ENCODE data around the gene FTSJ3.

The FTSJ3 gene

DNA sequence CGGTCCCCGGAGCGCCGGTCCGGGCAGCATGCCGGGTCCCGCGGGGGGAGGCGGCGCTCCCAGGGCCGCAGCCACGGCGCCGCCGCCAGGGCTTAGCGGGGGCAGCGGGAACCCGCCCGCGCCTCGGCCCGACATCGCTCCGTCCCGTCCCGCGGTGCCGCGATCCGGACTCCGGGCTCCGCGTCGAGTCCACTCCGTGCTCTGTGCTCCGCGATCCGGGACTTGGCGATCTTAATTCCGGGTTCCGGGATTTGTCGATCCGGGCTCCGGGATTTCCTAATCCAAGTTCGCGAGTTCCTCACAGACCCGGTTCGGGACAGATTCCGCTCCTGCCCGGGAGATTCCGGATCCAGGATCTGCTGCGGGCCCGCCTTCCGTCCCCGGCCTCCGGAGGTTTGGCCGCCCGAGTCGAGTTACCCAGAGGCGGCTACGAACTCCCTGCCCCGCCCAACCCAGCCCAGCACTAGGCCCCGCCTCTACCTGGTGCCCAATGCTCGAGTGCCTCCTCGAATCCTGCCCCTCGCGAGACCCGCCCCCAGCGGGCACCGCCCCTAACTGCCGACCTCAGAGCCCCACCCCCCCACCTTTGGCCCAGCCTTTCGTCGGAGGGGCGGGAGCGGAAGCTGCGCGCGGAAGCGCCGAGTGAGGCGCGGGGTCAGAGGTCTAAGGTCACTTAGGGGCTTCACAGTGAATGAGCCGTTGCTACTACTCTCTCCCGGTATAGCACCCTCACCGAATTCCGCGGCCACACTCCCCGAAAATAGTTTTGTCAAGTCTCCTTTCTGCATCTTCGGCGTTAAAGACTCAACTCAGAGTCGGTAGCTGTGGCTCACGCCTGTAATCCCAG, 15.3 kb upstream of the FTSJ3 start, which contains the start of gene SMARCD2:
TSS of gene SMARCD2 (minus strand) at position 146 of the 847 bp plus-strand sequence. CDS start at position 135, 11 bp downstream.
- no peaks in the 10 kb centered on the region; the same call in 1 of the 2 replicates for H4K20me1 ChIP-seq (ENCODE audit: insufficient read depth, low read length)
- no peaks in the 10 kb centered on the region for H3K9me3 ChIP-seq (replicated peaks; ENCODE audit: insufficient read depth, low read length)
- H2AFZ ChIP-seq (ENCODE audit: low read length) = peak within 1 kb of the TSS; percentile 69
- peak within 1 kb of the TSS; percentile 69; the same call in 1 of the 2 replicates for H3K27ac ChIP-seq (ENCODE audit: low read length)
- peaks cover 45% of the 10 kb centered on the region for H3K79me2 ChIP-seq (ENCODE audit: low read length)
- TF ChIP-seq CTCF (IDR thresholded peaks at IDR 0.05; ENCODE audit: low read length) (no peak), EZH2phosphoT487 (IDR thresholded peaks at IDR 0.05; ENCODE audit: low read length) (no peak), EZH2 (optimal IDR thresholded peaks at IDR 0.05; ENCODE audit: low read depth, low read length) (no peak)
- H3K4me1 ChIP-seq (ENCODE audit: low read length) = peaks cover 22% of the 10 kb centered on the region
- no peaks in the 10 kb centered on the region for H3K36me3 ChIP-seq (replicated peaks; ENCODE audit: insufficient read depth, low read length)
- H3F3A ChIP-seq (ENCODE audit: insufficient read depth, low read length) = peaks cover 15% of the 10 kb centered on the region
- peak within 1 kb of the TSS; percentile 82 for H3K9ac ChIP-seq (ENCODE audit: low read length)
- peak within 1 kb of the TSS; percentile 91 for H3K4me2 ChIP-seq (ENCODE audit: low read depth, low read length)
- peak; percentile 98 for DNase-seq
- peak within 1 kb of the TSS; percentile 81 for H3K4me3 ChIP-seq (ENCODE audit: low read length)
- no peaks in the 10 kb centered on the region for H3K9me2 ChIP-seq (replicated peaks; ENCODE audit: insufficient read depth, low read length)
- H3K27me3 ChIP-seq (replicated peaks; ENCODE audit: insufficient read depth, low read length) = no peaks in the 10 kb centered on the region

DNA sequence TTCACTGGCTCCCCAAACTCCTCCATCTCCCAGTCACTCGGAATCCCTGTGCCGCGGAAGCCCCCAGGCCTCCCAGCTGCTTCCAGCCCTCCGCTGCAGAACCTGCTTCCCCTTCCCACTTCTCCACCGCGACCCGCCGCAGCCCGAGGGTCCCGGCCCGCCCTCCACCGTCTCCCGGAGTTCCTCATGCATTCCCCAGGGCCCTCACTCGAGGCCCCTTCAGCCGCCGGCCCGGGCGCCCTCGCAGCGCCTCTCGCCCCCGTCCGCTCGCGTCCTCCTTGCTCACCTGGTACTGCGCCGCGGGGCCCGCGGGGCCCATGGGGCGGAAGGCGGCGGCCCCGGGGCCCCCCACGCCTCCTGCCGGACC, 14.7 kb upstream of the FTSJ3 start:
- Histone ChIP-seq H3K79me2 (ENCODE audit: low read length) (peaks cover 51% of the 10 kb centered on the region), H3K9me2 (replicated peaks; ENCODE audit: insufficient read depth, low read length) (no peaks in the 10 kb centered on the region), H3F3A (ENCODE audit: insufficient read depth, low read length) (peaks cover 15% of the 10 kb centered on the region), H3K9ac (ENCODE audit: low read length) (peak overlapping the region; percentile 70), H3K4me3 (ENCODE audit: low read length) (peak overlapping the region; percentile 81), H3K9me3 (replicated peaks; ENCODE audit: insufficient read depth, low read length) (no peaks in the 10 kb centered on the region), H3K27me3 (replicated peaks; ENCODE audit: insufficient read depth, low read length) (no peaks in the 10 kb centered on the region), H4K20me1 (ENCODE audit: insufficient read depth, low read length) (no peaks in the 10 kb centered on the region; the same call in 1 of the 2 replicates), H3K36me3 (replicated peaks; ENCODE audit: insufficient read depth, low read length) (no peaks in the 10 kb centered on the region), H3K4me1 (ENCODE audit: low read length) (peaks cover 22% of the 10 kb centered on the region), H2AFZ (ENCODE audit: low read length) (peak overlapping the region; percentile 46; the same call in 1 of the 2 replicates), H3K27ac (ENCODE audit: low read length) (peak overlapping the region; percentile 0; the same call in 1 of the 2 replicates), H3K4me2 (ENCODE audit: low read depth, low read length) (peak overlapping the region; percentile 91; the same call in 1 of the 2 replicates)
- DNase-seq = no peak
- TF ChIP-seq CTCF (IDR thresholded peaks at IDR 0.05; ENCODE audit: low read length) (no peak), EZH2 (optimal IDR thresholded peaks at IDR 0.05; ENCODE audit: low read depth, low read length) (no peak), EZH2phosphoT487 (IDR thresholded peaks at IDR 0.05; ENCODE audit: low read length) (no peak)

DNA sequence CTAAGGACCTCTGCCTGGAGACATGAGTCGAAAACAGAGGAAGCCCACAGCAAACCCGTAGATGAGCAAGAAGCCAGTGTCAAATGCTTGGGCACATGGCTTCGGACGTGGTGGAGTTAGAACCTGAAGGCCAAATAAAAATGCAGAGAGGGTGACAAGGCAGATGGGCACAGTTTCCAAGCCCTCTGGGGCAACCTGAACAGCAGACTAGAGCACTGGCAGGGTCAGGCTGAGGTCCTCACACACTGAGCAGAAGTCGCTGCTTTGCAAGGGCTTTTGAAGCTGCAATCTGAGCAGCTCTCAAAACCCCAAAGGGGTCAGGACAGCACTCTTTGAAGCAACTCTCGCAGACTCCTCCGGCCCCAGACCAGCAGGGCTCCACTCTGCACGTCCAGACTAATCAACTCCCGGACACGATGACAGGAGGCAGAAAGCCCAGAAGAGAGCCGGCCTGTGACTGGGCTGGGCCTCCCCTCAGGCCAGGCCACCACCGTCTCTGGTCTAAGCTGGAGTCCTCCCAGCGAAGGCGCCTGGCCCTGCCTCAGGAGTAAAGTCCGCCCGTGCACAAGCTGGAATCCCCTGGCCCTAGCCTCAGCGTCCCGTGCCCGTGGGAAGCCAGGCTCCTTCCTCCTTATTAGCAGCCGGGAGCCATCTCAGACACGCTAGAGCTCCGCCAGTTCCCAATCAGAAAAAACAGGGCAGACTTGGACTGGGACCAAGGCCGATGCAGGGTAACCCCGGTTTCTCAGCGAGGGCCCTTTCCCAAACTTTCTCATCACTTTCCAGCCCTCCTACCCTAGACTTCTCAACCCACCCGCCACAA, 14.1 kb upstream of the FTSJ3 start:
- DNase-seq = peak; percentile 42
- Histone ChIP-seq H2AFZ (ENCODE audit: low read length) (no peak overlapping the region; the same call in 1 of the 2 replicates), H3K36me3 (replicated peaks; ENCODE audit: insufficient read depth, low read length) (no peaks in the 10 kb centered on the region), H3K4me2 (ENCODE audit: low read depth, low read length) (peak overlapping the region; percentile 91), H3K4me1 (ENCODE audit: low read length) (peaks cover 22% of the 10 kb centered on the region), H3K27me3 (replicated peaks; ENCODE audit: insufficient read depth, low read length) (no peaks in the 10 kb centered on the region), H3K27ac (ENCODE audit: low read length) (peak overlapping the region; percentile 22; the same call in 1 of the 2 replicates), H3K9me3 (replicated peaks; ENCODE audit: insufficient read depth, low read length) (no peaks in the 10 kb centered on the region), H3K9me2 (replicated peaks; ENCODE audit: insufficient read depth, low read length) (no peaks in the 10 kb centered on the region), H3K4me3 (ENCODE audit: low read length) (peak overlapping the region; percentile 81), H3F3A (ENCODE audit: insufficient read depth, low read length) (peaks cover 15% of the 10 kb centered on the region), H3K79me2 (ENCODE audit: low read length) (peaks cover 57% of the 10 kb centered on the region), H4K20me1 (ENCODE audit: insufficient read depth, low read length) (no peaks in the 10 kb centered on the region; the same call in 1 of the 2 replicates), H3K9ac (ENCODE audit: low read length) (peak overlapping the region; percentile 70)
- no peak for TF ChIP-seq CTCF (IDR thresholded peaks at IDR 0.05; ENCODE audit: low read length)
- TF ChIP-seq EZH2phosphoT487 (IDR thresholded peaks at IDR 0.05; ENCODE audit: low read length) = no peak
- TF ChIP-seq EZH2 (optimal IDR thresholded peaks at IDR 0.05; ENCODE audit: low read depth, low read length) = no peak
